Epithelial cell of prostate (primary cell): Measurements from ENCODE around the gene PRPF18.

ENCODE experiments used
- DNase-seq: peaks from one replicate; pipeline ENCODE4 v3.0.0-alpha.2; 2011; ENCODE audit warnings: low read depth, low spot score
- H3K27ac ChIP-seq: fragments of 450-650 bp; 2 replicates; pipeline ENCODE4 v1.5.1; 2017; ENCODE audit warnings: mild to moderate bottlenecking

The PRPF18 gene

GRCh38 chr10:13661256-13661655 is 74.5 kb downstream of the PRPF18 start:
- H3K27ac ChIP-seq: peak overlapping the region; percentile 75
- DNase-seq: no peak

- no peak overlapping the region for H3K27ac ChIP-seq
- no peak for DNase-seq
Measured at GRCh38 chr10:13665516-13666262, 78.9 kb downstream of the PRPF18 start.

- no peak for DNase-seq
- H3K27ac ChIP-seq: no peak overlapping the region
Measured at GRCh38 chr10:13668126-13668525, 81.4 kb downstream of the PRPF18 start.

- H3K27ac ChIP-seq: no peak overlapping the region
- no peak for DNase-seq
Measured at GRCh38 chr10:13669182-13669855, 82.6 kb downstream of the PRPF18 start.

GRCh38 chr10:13669901-13670300 is 83.1 kb downstream of the PRPF18 start:
- DNase-seq: no peak

GRCh38 chr10:13670311-13670710 is 83.5 kb downstream of the PRPF18 start:
- no peak for DNase-seq
- H3K27ac ChIP-seq: no peak overlapping the region

More at GRCh38 chr10:13669901-13670300, 83.1 kb downstream of the PRPF18 start:
- H3K27ac ChIP-seq: no peak overlapping the region

GRCh38 chr10:13671904-13672303 is 85.1 kb downstream of the PRPF18 start:
- H3K27ac ChIP-seq: no peak overlapping the region

GRCh38 chr10:13672548-13672947 is 85.8 kb downstream of the PRPF18 start:
- no peak for DNase-seq
- no peak overlapping the region for H3K27ac ChIP-seq

More at GRCh38 chr10:13671904-13672303, 85.1 kb downstream of the PRPF18 start:
- no peak for DNase-seq

- no peak for DNase-seq
- H3K27ac ChIP-seq: no peak overlapping the region
Measured at GRCh38 chr10:13673156-13673555, 86.4 kb downstream of the PRPF18 start.

GRCh38 chr10:13674645-13675588 is 88.2 kb downstream of the PRPF18 start:
- H3K27ac ChIP-seq: no peak overlapping the region
- no peak for DNase-seq

GRCh38 chr10:13678101-13678843 is 91.5 kb downstream of the PRPF18 start:
- DNase-seq: no peak

More at GRCh38 chr10:13678101-13678843, 91.5 kb downstream of the PRPF18 start:
- no peak overlapping the region for H3K27ac ChIP-seq
